ENCODE data around the gene LTB. TPM values are rescaled to one million over a fixed set of nuclear protein-coding genes. Genes with fewer than 3 reads are reported as not detected.

Gene LTB
- total and polyA plus RNA-seq, 5 donors from 2014 or later = 493 to 1,480 (median 1,395) TPM

GRCh38 chr6:31624070-31624469 lies 41.8 kb upstream of the LTB start:
- Histone ChIP-seq H3K27ac (ENCODE audit: insufficient read depth, low read length, poor library complexity, severe bottlenecking) (no peak overlapping the region), H3K4me3 (ENCODE audit: low read depth, low read length) (no peak overlapping the region), H3K4me1 (ENCODE audit: control insufficient read depth, insufficient read depth, low read length, poor library complexity, severe bottlenecking) (peaks cover 18% of the 10 kb centered on the region), H3K27me3 (ENCODE audit: control insufficient read depth, insufficient read depth, low read length) (no peaks in the 10 kb centered on the region), H3K36me3 (ENCODE audit: control insufficient read depth, insufficient read depth, low read length) (peaks cover 62% of the 10 kb centered on the region), H3K9me3 (ENCODE audit: control insufficient read depth in 2 of 2, low read length in 2 of 2) (no peaks in the 10 kb centered on the region)
- Mint-ChIP-seq H3K9me3 (peaks cover 0 to 1% (median 0%) of the 10 kb centered on the region in 7 donors), H3K27ac (peak overlapping the region in 2 of 3 donors; percentile 28 to 42), H3K27me3 (no peaks in the 10 kb centered on the region), H3K4me1 (peaks cover 11 to 38% (median 29%) of the 10 kb centered on the region in 4 donors), H3K36me3 (peaks cover 36% of the 10 kb centered on the region), H3K4me3 (peak overlapping the region in 2 of 4 donors; percentile 2 to 8)
- DNase-seq (no peak), ATAC-seq (ENCODE audit: low read depth in 2 of 2) (no peak)

- Histone ChIP-seq H3K27ac (ENCODE audit: insufficient read depth, low read length, poor library complexity, severe bottlenecking) (no peak overlapping the region), H3K36me3 (ENCODE audit: control insufficient read depth, insufficient read depth, low read length) (peaks cover 48% of the 10 kb centered on the region), H3K4me3 (ENCODE audit: low read depth, low read length) (no peak overlapping the region), H3K4me1 (ENCODE audit: control insufficient read depth, insufficient read depth, low read length, poor library complexity, severe bottlenecking) (peaks cover 18% of the 10 kb centered on the region), H3K27me3 (ENCODE audit: control insufficient read depth, insufficient read depth, low read length) (no peaks in the 10 kb centered on the region), H3K9me3 (ENCODE audit: control insufficient read depth in 2 of 2, low read length in 2 of 2) (no peaks in the 10 kb centered on the region)
- H3K4me1 Mint-ChIP-seq = peaks cover 11 to 42% (median 27%) of the 10 kb centered on the region in 4 donors
- peak overlapping the region; percentile 82 to 97 (median 96) for H3K27ac Mint-ChIP-seq
- H3K27me3 Mint-ChIP-seq = no peaks in the 10 kb centered on the region
- H3K4me3 Mint-ChIP-seq = peak overlapping the region; percentile 85 to 99 (median 96)
- DNase-seq (no peak), ATAC-seq (ENCODE audit: low read depth in 2 of 2) (no peak)
- peaks cover 35% of the 10 kb centered on the region for H3K36me3 Mint-ChIP-seq
- H3K9me3 Mint-ChIP-seq = no peaks in the 10 kb centered on the region
Measured at GRCh38 chr6:31622684-31623091, 40.5 kb upstream of the LTB start.

GRCh38 chr6:31621991-31622390 lies 39.8 kb upstream of the LTB start:
- peaks cover 28% of the 10 kb centered on the region for H3K36me3 Mint-ChIP-seq

GRCh38 chr6:31621320-31621939 lies 39.2 kb upstream of the LTB start:
- no peak for ATAC-seq (ENCODE audit: low read depth in 2 of 2)
- Mint-ChIP-seq H3K4me3 (peak overlapping the region; percentile 85 to 99 (median 96)), H3K27ac (peak overlapping the region; percentile 96 to 97 (median 97)), H3K4me1 (peaks cover 11 to 42% (median 27%) of the 10 kb centered on the region in 4 donors), H3K27me3 (no peaks in the 10 kb centered on the region), H3K36me3 (peaks cover 23% of the 10 kb centered on the region), H3K9me3 (no peaks in the 10 kb centered on the region)
- Histone ChIP-seq H3K27ac (ENCODE audit: insufficient read depth, low read length, poor library complexity, severe bottlenecking) (peak overlapping the region; percentile 98), H3K4me3 (ENCODE audit: low read depth, low read length) (peak overlapping the region; percentile 78), H3K27me3 (ENCODE audit: control insufficient read depth, insufficient read depth, low read length) (no peaks in the 10 kb centered on the region), H3K4me1 (ENCODE audit: control insufficient read depth, insufficient read depth, low read length, poor library complexity, severe bottlenecking) (peaks cover 18% of the 10 kb centered on the region), H3K36me3 (ENCODE audit: control insufficient read depth, insufficient read depth, low read length) (peaks cover 36% of the 10 kb centered on the region), H3K9me3 (ENCODE audit: control insufficient read depth in 2 of 2, low read length in 2 of 2) (no peaks in the 10 kb centered on the region)
- DNase-seq = peak in 1 of 3 donors; percentile 24

More at GRCh38 chr6:31621991-31622390, 39.8 kb upstream of the LTB start:
- Histone ChIP-seq H3K9me3 (ENCODE audit: control insufficient read depth in 2 of 2, low read length in 2 of 2) (no peaks in the 10 kb centered on the region), H3K4me3 (ENCODE audit: low read depth, low read length) (peak overlapping the region; percentile 78), H3K27me3 (ENCODE audit: control insufficient read depth, insufficient read depth, low read length) (no peaks in the 10 kb centered on the region), H3K27ac (ENCODE audit: insufficient read depth, low read length, poor library complexity, severe bottlenecking) (peak overlapping the region; percentile 98), H3K36me3 (ENCODE audit: control insufficient read depth, insufficient read depth, low read length) (peaks cover 41% of the 10 kb centered on the region), H3K4me1 (ENCODE audit: control insufficient read depth, insufficient read depth, low read length, poor library complexity, severe bottlenecking) (peaks cover 18% of the 10 kb centered on the region)
- no peak for ATAC-seq (ENCODE audit: low read depth in 2 of 2)
- H3K4me1 Mint-ChIP-seq = peaks cover 11 to 39% (median 28%) of the 10 kb centered on the region in 4 donors
- no peak for DNase-seq
- no peaks in the 10 kb centered on the region for H3K27me3 Mint-ChIP-seq
- H3K9me3 Mint-ChIP-seq = no peaks in the 10 kb centered on the region
- peak overlapping the region; percentile 82 to 97 (median 96) for H3K27ac Mint-ChIP-seq
- H3K4me3 Mint-ChIP-seq = peak overlapping the region; percentile 85 to 99 (median 96)

DNA sequence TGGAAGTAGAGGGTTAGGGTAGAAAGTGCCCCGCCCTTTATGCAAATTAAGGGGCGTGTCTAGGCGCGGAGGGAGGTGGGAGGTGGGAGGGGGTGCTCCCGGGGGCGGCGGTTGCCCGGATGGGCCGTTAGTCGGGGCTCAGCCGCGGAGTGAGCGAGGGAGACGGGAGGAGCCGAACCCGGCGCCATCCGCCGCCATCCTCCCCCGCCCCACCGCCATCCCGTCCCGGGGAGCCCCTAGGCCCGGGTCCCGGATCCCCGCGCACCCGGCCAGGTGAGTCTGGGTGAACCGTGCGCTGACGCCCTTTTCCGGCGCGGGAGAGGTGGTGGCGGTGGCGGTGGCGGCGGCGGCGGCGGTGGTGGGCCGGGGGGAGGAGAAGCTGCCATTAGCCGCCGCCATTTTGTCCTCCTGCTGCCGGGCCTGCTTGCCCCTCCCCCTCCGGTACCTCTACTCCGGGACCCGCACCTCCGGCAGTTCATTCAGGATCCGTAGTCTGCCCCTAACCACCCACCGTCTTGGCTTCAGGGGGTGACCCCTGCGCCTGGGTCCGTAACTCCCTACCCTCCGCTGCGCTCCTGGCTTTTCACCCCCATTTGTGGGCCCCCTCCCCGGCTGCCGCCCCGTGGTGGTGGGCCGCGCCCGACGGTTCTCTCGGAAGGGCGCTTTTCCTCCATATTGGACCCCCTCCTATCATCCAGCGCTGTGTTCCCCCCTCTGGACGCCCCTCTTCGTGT lies 38.5 kb upstream of the LTB start, which contains the start of gene PRRC2A:
PRRC2A (plus strand) TSS at position 130 of the 734 bp plus-strand sequence. CDS start 2,075 bp downstream, outside the sequence.
- ATAC-seq (ENCODE audit: low read depth in 2 of 2) (peak in 1 of 2 donors; percentile 26), DNase-seq (no peak)
- no peaks in the 10 kb centered on the region for H3K9me3 Mint-ChIP-seq
- peak within 1 kb of the TSS; percentile 84 for H3K4me3 ChIP-seq (ENCODE audit: low read depth, low read length)
- H3K36me3 Mint-ChIP-seq = peaks cover 16% of the 10 kb centered on the region
- peaks cover 22% of the 10 kb centered on the region for H3K4me1 ChIP-seq (ENCODE audit: control insufficient read depth, insufficient read depth, low read length, poor library complexity, severe bottlenecking)
- no peaks in the 10 kb centered on the region for H3K9me3 ChIP-seq (ENCODE audit: control insufficient read depth in 2 of 2, low read length in 2 of 2)
- no peaks in the 10 kb centered on the region for H3K27me3 ChIP-seq (ENCODE audit: control insufficient read depth, insufficient read depth, low read length)
- H3K27me3 Mint-ChIP-seq = no peaks in the 10 kb centered on the region
- H3K27ac ChIP-seq (ENCODE audit: insufficient read depth, low read length, poor library complexity, severe bottlenecking) = peak within 1 kb of the TSS; percentile 98
- H3K4me3 Mint-ChIP-seq = peak within 1 kb of the TSS; percentile 85 to 99 (median 96)
- H3K27ac Mint-ChIP-seq = peak within 1 kb of the TSS; percentile 96 to 98 (median 97)
- peaks cover 11 to 49% (median 25%) of the 10 kb centered on the region in 4 donors for H3K4me1 Mint-ChIP-seq
- peaks cover 29% of the 10 kb centered on the region for H3K36me3 ChIP-seq (ENCODE audit: control insufficient read depth, insufficient read depth, low read length)

GRCh38 chr6:31619805-31620585 lies 37.8 kb upstream of the LTB start:
- H3K27me3 Mint-ChIP-seq = no peaks in the 10 kb centered on the region
- H3K9me3 Mint-ChIP-seq = no peaks in the 10 kb centered on the region
- H3K4me3 ChIP-seq (ENCODE audit: low read depth, low read length) = peak overlapping the region; percentile 84
- peaks cover 21% of the 10 kb centered on the region for H3K36me3 ChIP-seq (ENCODE audit: control insufficient read depth, insufficient read depth, low read length)
- peaks cover 11 to 56% (median 26%) of the 10 kb centered on the region in 4 donors for H3K4me1 Mint-ChIP-seq
- peak overlapping the region; percentile 85 to 97 (median 96) for H3K4me3 Mint-ChIP-seq
- no peaks in the 10 kb centered on the region for H3K9me3 ChIP-seq (ENCODE audit: control insufficient read depth in 2 of 2, low read length in 2 of 2)
- no peaks in the 10 kb centered on the region for H3K27me3 ChIP-seq (ENCODE audit: control insufficient read depth, insufficient read depth, low read length)
- H3K27ac ChIP-seq (ENCODE audit: insufficient read depth, low read length, poor library complexity, severe bottlenecking) = peak overlapping the region; percentile 98
- peak; percentile 93 to 100 (median 94) for DNase-seq
- H3K36me3 Mint-ChIP-seq = peaks cover 16% of the 10 kb centered on the region
- peak overlapping the region; percentile 96 to 98 (median 96) for H3K27ac Mint-ChIP-seq
- peaks cover 26% of the 10 kb centered on the region for H3K4me1 ChIP-seq (ENCODE audit: control insufficient read depth, insufficient read depth, low read length, poor library complexity, severe bottlenecking)
- ATAC-seq (ENCODE audit: low read depth in 2 of 2) = peak; percentile 80 to 87

DNA sequence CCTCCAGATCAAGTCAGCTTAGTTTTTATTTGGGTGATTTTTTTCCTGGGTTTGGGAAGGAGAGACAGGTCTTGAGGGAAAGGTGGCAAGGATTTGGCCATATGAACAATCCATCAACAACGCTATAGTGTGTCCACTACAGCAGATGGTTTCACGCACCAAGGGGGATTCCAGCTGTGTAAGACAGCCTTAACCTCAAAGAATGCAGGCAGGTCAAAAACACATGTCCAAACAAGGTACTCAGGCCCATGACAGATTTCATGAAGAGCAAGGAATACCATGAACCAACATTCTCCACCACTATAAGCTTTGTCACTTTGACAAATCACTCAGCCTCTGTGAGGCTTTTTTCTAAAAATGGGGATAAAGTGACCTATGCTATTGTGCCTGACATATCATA lies 34.8 kb upstream of the LTB start:
- H3K27me3 ChIP-seq (ENCODE audit: control insufficient read depth, insufficient read depth, low read length) = no peaks in the 10 kb centered on the region
- H3K9me3 Mint-ChIP-seq = no peaks in the 10 kb centered on the region
- peaks cover 5 to 49% (median 19%) of the 10 kb centered on the region in 4 donors for H3K4me1 Mint-ChIP-seq
- no peaks in the 10 kb centered on the region for H3K27me3 Mint-ChIP-seq
- H3K4me3 ChIP-seq (ENCODE audit: low read depth, low read length) = no peak overlapping the region
- H3K27ac ChIP-seq (ENCODE audit: insufficient read depth, low read length, poor library complexity, severe bottlenecking) = no peak overlapping the region
- no peak for DNase-seq
- H3K36me3 ChIP-seq (ENCODE audit: control insufficient read depth, insufficient read depth, low read length) = no peaks in the 10 kb centered on the region
- ATAC-seq (ENCODE audit: low read depth in 2 of 2) = no peak
- H3K36me3 Mint-ChIP-seq = no peaks in the 10 kb centered on the region
- peaks cover 19% of the 10 kb centered on the region for H3K4me1 ChIP-seq (ENCODE audit: control insufficient read depth, insufficient read depth, low read length, poor library complexity, severe bottlenecking)
- H3K27ac Mint-ChIP-seq = no peak overlapping the region
- no peaks in the 10 kb centered on the region for H3K9me3 ChIP-seq (ENCODE audit: control insufficient read depth in 2 of 2, low read length in 2 of 2)
- peak overlapping the region in 2 of 4 donors; percentile 39 to 70 for H3K4me3 Mint-ChIP-seq

Data from CD4-positive, CD25-positive, alpha-beta regulatory T cell (primary cell).